RPMI7951 (cell line): ENCODE results near the gene TLR7. TPM values are rescaled to one million over a fixed set of nuclear protein-coding genes. Genes with fewer than 3 reads are reported as not detected.

Source experiments
- DNase-seq: peaks from one replicate; pipeline ENCODE4 v3.0.0-alpha.2; 2012; ENCODE audit warnings: low read depth
- total RNA-seq: library from RNA; depleted of rRNA; stranded (reverse); fragments of >200 nt; shearing (Covaris generic); gene quantifications from 2 replicates; pipeline ENCODE4 v1.2.3, GENCODE V29; 2014

TLR7 gene
- total RNA-seq, 1 experiment from 2014 or later: not detected

DNA sequence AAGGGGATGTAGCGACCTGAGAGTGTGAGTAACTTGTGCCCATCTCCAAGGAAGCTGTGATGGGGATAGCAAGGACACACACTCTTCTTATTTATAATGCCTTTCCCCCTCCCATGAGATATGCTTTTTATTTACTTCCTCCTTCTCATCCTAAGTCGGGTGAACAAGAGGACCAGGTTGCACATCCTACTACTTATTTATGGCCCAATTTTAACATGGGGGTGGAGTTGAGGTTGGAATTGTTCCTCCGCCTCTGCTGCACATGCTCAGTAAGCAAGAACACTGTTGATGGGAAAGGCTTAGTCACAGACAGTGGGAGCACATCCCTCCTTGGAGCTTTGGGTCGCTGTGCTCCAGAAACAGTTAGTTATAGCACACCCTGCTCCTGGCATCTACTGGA is 24.3 kb downstream of the TLR7 start:
- DNase-seq: no peak

DNA sequence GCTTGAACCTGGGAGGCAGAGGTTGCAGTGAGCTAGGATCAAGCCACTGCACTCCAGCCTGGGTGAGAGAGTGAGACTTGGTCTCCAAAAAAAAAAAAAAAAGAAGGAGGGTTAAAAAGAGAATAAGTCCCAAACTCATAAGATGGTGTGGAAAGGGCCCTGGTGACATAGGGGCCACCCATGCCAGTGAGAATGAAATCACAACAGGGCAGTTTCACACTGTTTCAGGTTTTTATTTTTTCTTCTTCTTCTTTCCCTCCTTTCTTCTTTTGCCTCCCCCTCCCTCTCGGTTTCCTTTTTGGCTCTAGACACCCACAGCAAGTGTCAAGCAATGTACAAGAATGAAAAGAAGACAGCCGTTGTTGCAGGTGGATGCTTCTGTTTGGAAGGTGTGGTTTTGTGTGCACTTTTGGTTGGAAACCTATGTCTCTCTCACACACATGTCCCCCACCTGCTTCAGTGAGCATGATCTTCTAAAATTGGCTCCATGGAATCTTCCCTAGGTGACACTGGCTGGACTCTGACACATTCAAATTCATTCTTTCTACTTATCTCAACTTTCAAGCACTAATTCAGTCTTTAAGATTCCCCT is 25.1 kb downstream of the TLR7 start:
- DNase-seq: no peak

DNA sequence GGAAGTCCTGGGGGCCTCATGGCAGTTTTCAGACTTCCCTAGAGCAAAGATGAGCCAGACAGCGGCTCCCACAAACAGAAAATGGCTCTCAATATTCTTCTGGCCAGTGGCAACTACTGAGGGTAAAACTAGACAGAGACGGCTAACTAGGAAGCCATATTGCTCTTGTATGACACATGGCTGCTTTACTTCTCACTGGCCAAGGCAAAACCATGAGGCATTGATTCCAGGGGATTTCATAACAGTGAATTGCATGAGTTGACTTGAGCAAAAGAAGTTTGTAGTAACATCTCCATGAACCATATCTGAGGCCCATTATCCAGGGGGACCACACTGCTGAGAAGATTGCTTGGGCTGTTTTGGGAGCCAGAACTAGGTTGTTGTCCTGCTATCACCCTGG is 25.8 kb downstream of the TLR7 start:
- no peak for DNase-seq

DNA sequence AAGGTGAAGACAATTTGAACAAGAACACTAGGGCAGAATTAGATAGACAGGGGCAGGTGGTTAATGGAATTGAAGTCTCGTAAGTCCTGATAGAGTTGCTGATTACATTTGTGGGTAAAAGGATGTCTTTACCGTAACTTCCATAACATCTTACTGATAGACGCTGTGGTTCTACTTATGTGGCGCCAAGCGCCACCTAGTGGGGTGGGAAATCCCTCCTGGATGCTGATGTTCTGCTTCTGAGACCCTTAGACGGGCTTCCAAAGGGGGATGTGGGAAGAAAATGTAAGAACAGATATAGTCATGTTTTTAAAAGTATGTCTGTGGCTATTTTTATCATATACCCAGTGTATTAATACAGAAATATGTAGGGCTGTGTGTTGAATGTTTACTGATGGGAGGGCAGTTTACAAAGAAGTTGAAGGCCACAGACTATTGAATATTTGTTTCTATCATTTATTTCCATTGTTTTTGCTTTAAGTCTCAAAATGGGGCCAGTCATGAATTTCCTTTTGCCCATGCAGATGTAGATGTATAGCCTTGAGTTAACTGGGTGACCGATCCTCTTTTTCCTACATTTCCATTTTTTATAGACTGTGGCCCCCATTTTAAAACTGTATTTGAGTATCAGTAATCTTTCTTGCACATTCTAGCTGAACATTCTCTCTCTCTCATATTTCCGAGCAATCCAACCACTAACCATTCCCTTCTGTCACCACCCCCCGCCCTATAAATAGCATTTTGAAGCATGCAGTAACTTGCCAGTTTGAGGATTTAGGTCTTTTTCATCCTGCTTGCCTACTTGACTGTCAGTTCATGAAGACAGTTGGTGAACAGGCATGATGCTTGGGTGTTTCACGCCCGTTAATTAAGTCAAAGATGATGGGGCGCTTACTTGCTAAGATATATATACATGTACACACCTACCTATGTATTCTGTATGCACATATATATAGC is 27.5 kb downstream of the TLR7 start:
- peak; percentile 52 for DNase-seq

DNA sequence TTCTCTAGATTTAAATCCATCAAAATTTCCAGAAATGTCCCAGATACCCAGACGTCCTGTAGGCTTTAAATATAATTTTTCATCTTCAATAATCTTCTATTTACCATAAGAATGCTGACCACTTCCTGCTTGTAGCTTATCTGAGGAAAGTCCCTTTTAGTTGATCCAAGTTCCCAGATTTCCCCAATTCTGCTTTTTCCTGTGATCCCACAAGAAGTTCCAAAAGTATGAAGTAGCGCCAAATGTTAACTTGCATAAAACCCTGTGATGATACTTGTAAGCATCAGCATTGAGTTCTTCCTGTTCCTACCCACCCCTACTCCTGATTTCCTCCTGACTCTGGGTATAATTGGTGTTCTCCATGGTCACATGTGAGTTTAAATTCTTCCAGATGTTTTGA is 29.0 kb downstream of the TLR7 start:
- peak; percentile 13 for DNase-seq

DNA sequence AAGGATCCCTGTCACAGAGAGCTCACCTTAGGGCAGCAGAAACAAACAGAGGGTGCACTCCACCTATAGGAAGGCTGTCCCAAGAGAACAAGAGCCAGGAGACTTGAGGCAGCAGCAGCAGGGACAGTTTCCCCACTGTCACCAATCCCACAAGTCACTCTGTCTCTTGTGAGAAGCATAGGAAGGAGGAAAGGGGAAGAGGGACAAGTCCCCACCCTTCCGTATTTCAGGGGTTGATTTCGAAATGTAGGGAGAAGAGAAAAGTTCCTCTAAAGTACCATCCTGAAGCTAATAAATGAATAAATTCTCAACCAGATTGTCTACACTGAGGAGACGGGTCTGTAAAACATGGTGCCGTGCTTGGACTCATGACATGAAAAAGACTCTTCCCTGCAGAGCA is 30.1 kb downstream of the TLR7 start:
- DNase-seq: no peak

DNA sequence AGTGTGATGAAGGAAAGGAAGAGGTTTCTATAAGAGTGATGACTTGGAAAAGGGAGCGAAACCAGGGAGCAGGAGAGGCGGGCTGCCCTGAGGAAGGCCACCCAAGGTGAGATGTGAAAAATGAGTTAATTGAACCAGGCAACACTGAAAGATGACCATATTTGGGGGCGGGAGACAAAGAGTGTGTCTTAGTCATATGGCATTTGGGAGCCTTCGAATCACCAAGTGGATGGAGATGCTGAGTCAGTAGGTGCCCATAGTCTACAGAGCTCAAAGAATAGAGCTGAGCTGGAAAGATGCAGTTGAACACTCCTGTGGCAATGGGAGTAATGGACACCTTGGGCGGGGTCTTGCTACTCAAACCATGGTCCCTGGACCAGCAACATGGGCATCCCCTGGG is 31.2 kb downstream of the TLR7 start:
- DNase-seq: no peak

DNA sequence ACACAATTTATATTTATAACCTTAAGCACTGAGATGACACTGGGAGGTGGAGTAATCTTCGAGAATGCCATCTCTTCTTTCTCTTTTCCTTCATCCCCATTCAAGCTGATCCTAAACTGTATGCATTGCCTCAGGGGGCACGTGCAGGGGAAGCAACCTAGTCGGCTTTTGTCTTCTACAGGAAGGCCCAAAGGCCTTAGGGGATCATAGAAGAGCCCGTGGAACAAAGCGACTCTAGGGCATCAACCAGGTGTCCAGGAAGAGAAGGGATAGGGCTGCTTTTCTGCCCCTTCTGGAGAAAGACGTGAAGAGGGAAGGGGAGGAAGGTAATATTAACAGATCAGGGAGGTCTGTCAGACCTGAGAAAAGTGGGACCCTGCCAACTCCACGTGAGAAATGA is 32.6 kb downstream of the TLR7 start:
- no peak for DNase-seq

DNA sequence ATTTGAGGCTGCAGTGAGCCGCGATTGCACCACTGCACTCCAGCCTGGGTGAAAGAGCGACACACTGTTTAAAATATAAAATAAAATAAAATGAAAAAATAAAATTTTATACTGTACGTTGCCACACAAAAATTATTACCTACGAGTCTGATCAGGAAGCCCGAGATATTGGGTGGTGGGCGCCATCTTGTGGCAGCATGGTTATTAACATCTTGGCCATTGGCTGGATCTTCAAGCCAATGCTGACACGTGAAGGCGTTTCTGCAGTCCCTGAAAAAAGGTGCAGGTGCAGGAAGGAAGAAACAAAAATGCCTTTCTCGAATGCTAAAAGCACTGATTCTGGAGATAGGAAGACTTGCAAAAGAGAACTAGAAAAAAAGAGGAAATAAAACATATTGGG is 34.6 kb downstream of the TLR7 start:
- DNase-seq: peak; percentile 48

DNA sequence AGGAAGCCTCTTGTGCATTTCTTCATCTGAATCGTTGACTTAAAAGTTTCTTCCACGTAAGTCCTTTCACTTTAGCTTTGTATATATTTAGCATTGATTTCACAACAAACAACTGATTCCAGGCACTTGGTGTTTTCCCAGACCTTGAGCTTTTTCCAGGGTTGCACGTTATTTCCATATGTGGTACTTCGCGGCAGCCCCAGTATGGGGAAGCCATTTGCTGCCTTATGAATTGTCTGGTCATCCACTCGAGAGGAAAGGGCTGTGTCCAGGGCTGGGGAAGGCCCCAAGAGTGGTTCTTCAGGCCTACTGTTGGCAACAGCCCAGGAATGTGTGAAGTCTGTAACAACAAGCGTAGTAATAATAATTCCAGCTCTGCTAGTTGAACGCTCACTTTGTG is 36.8 kb downstream of the TLR7 start:
- DNase-seq: peak; percentile 33

DNA sequence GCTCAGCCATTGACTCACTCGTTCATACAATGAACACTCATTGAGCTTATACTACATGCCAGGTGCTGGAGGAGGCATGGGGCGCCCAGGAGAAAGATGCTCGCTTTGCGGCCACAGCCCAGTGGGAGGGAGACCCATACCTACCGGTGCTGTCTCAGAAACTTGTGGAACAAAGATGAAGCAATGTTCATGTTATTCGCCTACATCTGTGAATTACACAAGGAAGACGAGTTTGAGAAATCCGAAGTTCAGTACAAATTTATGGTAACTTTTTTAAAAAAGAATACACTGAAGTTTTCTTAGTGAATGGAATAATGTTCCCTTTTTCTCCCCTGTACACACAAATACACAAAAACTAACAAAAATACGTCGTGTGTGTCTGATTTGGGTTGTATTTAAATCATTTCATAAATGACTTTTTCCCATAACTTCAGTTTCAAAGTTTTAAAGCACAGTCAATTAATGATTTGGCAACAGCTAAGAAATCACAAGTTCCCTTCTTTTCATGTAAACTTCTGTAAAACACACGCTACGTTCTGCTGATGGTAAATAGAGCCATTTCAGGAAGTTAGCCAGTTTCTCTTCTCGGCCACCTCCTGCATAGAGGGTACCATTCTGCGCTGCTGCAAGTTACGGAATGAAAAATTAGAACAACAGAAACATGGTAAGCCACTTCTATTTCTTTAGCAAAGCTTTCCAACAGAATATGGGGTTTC is 39.3 kb downstream of the TLR7 start, which contains the start of gene TLR8:
TLR8 (plus strand) TSS at position 575 of the 716 bp plus-strand sequence; CDS start at position 662, 87 bp downstream.
- DNase-seq: no peak

DNA sequence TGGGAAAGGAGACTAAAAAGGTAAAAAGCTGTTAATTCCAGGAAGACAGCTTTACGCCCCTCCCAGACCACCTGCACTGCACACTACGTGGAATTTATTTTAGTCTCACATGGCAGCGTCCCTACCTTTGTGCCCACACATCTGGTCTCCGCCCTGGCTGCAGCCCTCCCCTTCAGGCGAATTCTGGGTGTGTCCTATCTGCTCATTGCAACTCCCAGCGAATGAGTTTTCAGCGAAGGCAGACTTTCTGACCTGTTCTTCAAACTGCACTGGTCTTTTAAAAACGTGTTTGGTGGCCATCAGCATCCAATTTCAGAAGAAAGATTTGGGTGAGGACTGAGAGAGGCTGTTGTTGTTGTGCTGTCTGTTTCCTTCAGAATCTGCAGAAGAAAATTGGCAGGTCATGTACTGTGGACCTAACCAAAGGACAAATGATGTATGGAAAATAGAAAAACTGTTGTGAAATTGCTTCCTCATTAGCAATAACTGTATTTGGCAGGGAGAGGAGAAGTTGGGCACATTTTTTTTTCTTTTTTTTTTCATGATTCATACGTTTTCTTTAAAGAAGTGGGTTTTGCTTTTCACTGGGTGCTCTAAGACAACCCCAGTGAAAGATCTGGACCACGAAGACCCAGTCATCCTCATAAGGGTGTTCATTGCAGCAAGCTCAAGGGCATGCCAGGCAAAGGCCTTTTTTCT is 43.7 kb downstream of the TLR7 start:
- DNase-seq: no peak

DNA sequence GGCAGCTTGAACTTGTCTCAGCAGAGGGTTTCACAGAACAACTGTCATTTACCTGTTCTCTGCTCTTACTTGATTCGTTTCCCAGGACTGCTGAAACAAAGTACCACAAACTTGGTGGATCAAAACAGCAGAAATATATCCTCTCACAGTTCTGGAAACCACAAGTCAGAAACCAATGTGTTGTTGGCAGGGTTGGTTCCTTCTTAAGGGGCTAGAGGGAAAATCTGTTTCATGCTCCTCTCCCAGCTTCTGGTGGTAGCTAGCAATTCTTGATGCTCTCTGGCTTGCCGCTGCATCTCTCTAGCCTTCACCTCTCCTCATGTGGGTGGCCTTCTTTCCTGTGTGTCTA is 44.2 kb downstream of the TLR7 start:
- no peak for DNase-seq

DNA sequence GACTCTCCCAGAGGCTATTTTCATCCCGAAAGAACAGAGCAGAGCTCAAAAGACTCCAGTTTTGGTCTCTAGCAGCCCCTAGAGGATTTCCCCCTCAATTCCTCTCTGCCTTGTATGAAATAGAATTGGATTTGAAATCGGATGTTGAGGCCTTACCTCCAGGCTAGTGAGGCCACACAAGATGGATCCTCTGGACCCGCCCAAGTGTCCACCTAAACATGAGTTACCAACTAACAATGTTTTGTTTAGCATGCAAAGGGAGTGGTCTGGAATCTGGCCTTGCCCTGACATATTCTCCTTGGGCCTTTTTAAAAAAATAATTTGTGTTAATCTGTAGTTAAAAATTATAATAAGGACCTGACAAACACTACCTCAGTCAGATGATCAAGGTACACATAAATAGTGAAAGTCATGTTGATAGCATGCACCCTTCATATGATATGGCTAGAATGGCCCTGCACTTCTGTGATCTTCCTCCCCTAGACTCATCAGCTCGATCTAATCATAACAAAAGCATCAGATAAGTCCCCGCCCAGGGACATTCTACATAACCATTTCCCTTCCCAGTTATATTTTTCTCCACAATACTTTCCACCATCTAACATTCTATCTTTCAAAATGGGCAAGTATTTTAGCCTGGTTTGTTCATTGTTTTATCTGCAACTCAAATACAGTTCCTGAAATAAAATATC is 46.1 kb downstream of the TLR7 start:
- DNase-seq: no peak

DNA sequence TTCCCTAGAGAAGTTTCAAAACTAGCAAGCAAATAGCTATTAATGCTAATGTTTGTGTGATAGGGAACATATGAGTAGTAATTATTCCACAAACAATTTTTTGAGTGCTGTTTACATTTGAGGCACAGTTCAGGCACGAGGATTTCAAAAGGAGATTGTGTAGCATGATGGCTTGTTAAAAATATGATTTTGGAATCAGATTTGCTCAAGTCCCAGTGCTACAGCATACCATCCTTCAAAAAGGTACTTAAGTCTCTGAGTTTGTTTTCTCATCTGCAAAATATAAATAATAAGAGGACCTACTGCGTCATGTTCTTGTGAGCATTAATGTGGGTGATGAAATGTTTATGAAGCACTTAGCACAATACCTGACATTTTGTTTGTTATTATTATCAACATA is 50.9 kb downstream of the TLR7 start:
- DNase-seq: no peak

DNA sequence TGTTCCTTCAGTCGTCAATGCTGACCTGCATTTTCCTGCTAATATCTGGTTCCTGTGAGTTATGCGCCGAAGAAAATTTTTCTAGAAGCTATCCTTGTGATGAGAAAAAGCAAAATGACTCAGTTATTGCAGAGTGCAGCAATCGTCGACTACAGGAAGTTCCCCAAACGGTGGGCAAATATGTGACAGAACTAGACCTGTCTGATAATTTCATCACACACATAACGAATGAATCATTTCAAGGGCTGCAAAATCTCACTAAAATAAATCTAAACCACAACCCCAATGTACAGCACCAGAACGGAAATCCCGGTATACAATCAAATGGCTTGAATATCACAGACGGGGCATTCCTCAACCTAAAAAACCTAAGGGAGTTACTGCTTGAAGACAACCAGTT is 52.2 kb downstream of the TLR7 start:
- DNase-seq: no peak

DNA sequence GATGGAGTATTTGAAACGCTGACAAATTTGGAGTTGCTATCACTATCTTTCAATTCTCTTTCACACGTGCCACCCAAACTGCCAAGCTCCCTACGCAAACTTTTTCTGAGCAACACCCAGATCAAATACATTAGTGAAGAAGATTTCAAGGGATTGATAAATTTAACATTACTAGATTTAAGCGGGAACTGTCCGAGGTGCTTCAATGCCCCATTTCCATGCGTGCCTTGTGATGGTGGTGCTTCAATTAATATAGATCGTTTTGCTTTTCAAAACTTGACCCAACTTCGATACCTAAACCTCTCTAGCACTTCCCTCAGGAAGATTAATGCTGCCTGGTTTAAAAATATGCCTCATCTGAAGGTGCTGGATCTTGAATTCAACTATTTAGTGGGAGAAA is 52.7 kb downstream of the TLR7 start:
- DNase-seq: no peak

DNA sequence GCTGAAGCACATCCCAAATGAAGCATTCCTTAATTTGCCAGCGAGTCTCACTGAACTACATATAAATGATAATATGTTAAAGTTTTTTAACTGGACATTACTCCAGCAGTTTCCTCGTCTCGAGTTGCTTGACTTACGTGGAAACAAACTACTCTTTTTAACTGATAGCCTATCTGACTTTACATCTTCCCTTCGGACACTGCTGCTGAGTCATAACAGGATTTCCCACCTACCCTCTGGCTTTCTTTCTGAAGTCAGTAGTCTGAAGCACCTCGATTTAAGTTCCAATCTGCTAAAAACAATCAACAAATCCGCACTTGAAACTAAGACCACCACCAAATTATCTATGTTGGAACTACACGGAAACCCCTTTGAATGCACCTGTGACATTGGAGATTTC is 54.1 kb downstream of the TLR7 start:
- DNase-seq: peak; percentile 26

DNA sequence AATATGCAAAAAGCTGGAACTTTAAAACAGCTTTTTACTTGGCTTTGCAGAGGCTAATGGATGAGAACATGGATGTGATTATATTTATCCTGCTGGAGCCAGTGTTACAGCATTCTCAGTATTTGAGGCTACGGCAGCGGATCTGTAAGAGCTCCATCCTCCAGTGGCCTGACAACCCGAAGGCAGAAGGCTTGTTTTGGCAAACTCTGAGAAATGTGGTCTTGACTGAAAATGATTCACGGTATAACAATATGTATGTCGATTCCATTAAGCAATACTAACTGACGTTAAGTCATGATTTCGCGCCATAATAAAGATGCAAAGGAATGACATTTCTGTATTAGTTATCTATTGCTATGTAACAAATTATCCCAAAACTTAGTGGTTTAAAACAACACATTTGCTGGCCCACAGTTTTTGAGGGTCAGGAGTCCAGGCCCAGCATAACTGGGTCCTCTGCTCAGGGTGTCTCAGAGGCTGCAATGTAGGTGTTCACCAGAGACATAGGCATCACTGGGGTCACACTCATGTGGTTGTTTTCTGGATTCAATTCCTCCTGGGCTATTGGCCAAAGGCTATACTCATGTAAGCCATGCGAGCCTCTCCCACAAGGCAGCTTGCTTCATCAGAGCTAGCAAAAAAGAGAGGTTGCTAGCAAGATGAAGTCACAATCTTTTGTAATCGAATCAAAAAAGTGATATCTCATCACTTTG is 55.2 kb downstream of the TLR7 start:
- peak; percentile 25 for DNase-seq

DNA sequence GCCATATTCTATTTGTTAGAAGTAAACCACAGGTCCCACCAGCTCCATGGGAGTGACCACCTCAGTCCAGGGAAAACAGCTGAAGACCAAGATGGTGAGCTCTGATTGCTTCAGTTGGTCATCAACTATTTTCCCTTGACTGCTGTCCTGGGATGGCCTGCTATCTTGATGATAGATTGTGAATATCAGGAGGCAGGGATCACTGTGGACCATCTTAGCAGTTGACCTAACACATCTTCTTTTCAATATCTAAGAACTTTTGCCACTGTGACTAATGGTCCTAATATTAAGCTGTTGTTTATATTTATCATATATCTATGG is 55.7 kb downstream of the TLR7 start:
- DNase-seq: no peak

DNA sequence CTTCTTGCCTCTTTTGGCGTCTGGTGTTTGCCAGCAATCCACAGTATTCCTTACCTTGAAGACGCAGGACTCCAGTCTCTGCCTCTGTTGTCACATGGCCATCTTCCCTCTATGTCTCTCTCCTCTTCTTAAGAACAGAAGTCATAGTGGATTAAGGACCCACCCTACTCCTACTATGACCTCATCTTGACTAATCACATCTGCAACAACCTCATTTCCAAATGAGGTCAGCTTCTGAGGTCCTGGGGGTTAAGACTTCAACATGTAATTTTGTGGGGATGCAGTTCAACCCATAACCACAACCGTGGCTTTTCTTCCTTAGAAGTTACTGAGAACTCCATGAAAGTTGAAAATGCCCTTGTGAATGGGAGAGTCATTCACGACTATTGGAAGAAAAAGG is 62.8 kb downstream of the TLR7 start:
- DNase-seq: peak; percentile 73
